Nephron (organoid): Measurements from ENCODE around the gene GPR183.

ENCODE experiments used
- H3K27ac Mint-ChIP-seq, 3 experiments: 2 replicates each; pipeline ENCODE4 v1.8.0; 2020; ENCODE audit warnings: mixed read lengths in 3 of 3, mild to moderate bottlenecking in 2 of 3, moderate library complexity in 1 of 3
- H3K27me3 Mint-ChIP-seq: 2 replicates; pipeline ENCODE4 v1.8.0; 2021; ENCODE audit warnings: low read depth, mild to moderate bottlenecking, moderate library complexity, mixed read lengths
- H3K36me3 Mint-ChIP-seq: 2 replicates; pipeline ENCODE4 v1.8.0; 2020; ENCODE audit warnings: low read depth, mixed read lengths
- H3K4me1 Mint-ChIP-seq: 2 replicates; pipeline ENCODE4 v1.8.0; 2020; ENCODE audit warnings: mixed read lengths
- H3K4me3 Mint-ChIP-seq, 3 experiments: 2 replicates each; pipeline ENCODE4 v1.8.0; 2020; ENCODE audit warnings: mild to moderate bottlenecking in 3 of 3, mixed read lengths in 3 of 3, moderate library complexity in 2 of 3
- H3K9me3 Mint-ChIP-seq: 2 replicates; pipeline ENCODE4 v1.8.0; 2020; ENCODE audit warnings: mixed read lengths
- TF ChIP-seq, protein P1 (sequence below), 3 experiments: fragments of 200-600 bp; sonication (generic); IDR thresholded peaks; one replicate each; pipeline ENCODE4 v1.5.0; 2021; ENCODE audit warnings: antibody characterized with exemption in 3 of 3; ENCODE audit not compliant: unreplicated experiment in 3 of 3

The GPR183 gene

DNA sequence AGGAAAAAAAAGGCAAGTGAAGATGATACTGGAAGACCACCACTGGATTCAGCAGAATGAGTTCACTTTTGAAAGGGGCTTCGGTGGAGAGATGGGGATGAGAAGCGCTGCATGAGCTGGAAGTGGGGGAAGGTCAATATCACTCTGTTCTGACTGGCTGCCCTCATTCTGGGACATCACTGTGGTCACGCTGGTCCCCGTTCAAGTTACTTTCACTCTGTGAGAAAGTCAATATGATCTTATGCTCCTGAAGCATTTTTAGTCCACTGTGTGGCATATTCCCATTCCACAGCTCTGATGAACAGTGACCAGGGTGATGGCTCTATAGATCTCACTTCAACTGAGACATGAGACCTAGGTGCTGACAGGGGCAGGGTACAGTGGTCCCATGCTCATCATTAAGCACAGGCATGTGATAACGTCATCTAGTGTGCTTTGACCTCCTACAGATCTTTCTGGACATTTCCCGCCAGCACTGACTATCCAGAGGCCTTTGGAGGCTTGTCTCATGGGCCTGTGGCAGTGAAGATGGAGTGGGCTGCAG is 40.2 kb upstream of the GPR183 start:
- H3K27me3 Mint-ChIP-seq, result no peaks in the 10 kb centered on the region

DNA sequence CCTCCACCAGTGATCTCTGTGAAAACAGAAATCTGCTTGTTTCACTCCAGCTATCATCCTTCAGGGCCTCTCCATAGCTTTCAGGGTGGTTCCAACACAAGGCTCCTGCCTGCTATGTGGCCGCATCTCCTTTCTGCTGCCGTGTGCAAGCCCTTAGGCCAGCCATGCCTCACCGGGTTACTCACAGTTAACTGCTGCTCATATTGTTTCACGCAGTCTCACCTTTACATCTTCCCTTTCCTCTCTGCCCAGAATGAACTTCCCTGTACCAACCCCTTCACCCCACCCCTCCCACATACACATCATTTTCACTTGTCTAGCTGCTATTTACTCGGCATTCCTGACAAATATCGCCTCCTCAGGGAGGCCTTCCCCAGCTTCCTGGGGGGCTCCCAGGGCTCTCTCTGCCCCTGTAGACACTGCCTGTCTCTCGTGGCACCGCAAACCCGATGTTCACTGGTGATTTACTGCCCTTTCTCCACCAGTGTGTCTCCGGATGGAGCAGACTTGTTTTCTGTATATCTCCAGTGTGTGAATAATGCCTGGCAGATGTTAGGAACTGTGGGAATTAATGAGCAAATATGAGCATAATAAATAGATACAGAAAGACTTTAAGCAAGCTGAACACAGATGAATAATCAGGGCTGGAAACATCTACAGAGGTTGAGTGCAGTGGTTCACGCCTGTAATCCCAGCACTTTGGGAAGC is 39.3 kb upstream of the GPR183 start:
- TF ChIP-seq, protein P1, sequence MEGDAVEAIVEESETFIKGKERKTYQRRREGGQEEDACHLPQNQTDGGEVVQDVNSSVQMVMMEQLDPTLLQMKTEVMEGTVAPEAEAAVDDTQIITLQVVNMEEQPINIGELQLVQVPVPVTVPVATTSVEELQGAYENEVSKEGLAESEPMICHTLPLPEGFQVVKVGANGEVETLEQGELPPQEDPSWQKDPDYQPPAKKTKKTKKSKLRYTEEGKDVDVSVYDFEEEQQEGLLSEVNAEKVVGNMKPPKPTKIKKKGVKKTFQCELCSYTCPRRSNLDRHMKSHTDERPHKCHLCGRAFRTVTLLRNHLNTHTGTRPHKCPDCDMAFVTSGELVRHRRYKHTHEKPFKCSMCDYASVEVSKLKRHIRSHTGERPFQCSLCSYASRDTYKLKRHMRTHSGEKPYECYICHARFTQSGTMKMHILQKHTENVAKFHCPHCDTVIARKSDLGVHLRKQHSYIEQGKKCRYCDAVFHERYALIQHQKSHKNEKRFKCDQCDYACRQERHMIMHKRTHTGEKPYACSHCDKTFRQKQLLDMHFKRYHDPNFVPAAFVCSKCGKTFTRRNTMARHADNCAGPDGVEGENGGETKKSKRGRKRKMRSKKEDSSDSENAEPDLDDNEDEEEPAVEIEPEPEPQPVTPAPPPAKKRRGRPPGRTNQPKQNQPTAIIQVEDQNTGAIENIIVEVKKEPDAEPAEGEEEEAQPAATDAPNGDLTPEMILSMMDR (IDR thresholded peaks at IDR 0.05; ENCODE audit: unreplicated experiment in 3 of 3), result no peak
- Mint-ChIP-seq H3K4me1 (peaks cover 5% of the 10 kb centered on the region), H3K27ac (no peak overlapping the region), H3K4me3 (no peak overlapping the region), H3K27me3 (no peaks in the 10 kb centered on the region), H3K9me3 (no peaks in the 10 kb centered on the region), H3K36me3 (peaks cover 67% of the 10 kb centered on the region)

More for the DNA sequence above, 40.2 kb upstream of the GPR183 start:
- H3K27ac Mint-ChIP-seq, result no peak overlapping the region
- H3K36me3 Mint-ChIP-seq, result peaks cover 66% of the 10 kb centered on the region
- TF ChIP-seq, protein P1 (IDR thresholded peaks at IDR 0.05; ENCODE audit: unreplicated experiment in 3 of 3), result no peak
- no peak overlapping the region for H3K4me3 Mint-ChIP-seq
- no peaks in the 10 kb centered on the region for H3K9me3 Mint-ChIP-seq
- peaks cover 5% of the 10 kb centered on the region for H3K4me1 Mint-ChIP-seq

DNA sequence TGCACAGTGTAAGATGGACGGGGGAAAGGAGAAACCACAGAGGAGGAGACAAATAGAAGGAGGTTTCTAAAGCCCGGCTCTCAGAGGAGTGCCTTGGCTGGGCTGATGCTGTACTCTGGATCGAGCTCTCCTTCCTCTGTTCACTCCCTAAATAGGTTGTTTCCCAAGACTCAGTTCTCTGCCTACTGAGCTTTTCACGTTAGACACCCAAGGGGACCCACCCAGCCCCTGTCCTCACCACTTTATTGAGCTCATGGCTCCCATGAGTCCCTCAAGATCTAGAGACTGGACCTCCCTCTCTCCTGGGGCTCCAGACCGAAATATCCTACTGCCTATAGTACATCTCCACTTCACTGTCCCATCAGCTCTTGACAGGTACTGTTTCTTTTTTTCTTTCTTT is 38.1 kb upstream of the GPR183 start:
- Mint-ChIP-seq H3K4me3 (no peak overlapping the region), H3K27ac (no peak overlapping the region), H3K27me3 (no peaks in the 10 kb centered on the region), H3K9me3 (no peaks in the 10 kb centered on the region), H3K4me1 (peaks cover 5% of the 10 kb centered on the region), H3K36me3 (peaks cover 71% of the 10 kb centered on the region)
- TF ChIP-seq, protein P1 (IDR thresholded peaks at IDR 0.05; ENCODE audit: unreplicated experiment in 3 of 3), result no peak

DNA sequence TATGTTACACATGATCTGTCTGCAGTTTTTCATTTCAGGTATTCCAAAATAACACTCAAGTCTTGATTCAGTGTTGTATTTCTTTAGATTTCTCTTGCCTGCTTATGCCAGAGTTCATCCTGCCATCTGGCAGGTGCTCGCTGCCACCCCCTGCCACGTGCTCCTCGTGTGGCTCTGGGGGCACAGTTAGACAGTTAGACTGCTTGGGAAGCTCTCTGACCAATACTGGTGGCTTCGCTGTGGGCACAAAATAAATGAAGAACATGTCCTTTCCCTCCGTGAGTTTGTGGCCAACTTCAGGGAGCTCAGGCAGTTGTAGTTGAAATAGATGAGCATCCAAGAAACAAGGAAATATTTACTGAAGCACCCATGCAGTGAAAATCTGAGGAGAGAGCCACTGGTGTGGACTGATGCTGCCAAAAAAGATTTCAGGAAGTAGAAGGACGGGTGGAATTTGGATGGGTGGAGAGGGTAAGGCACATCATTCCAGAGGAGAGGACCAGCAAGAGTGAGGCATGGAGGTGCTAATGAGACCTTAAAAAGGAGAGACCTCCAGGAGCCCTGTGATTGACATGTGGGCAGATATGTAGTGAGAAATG is 37.5 kb upstream of the GPR183 start:
- Mint-ChIP-seq H3K4me3 (no peak overlapping the region), H3K9me3 (no peaks in the 10 kb centered on the region), H3K36me3 (peaks cover 74% of the 10 kb centered on the region), H3K27ac (no peak overlapping the region), H3K27me3 (no peaks in the 10 kb centered on the region), H3K4me1 (peaks cover 5% of the 10 kb centered on the region)
- TF ChIP-seq, protein P1 (IDR thresholded peaks at IDR 0.05; ENCODE audit: unreplicated experiment in 3 of 3), result no peak

DNA sequence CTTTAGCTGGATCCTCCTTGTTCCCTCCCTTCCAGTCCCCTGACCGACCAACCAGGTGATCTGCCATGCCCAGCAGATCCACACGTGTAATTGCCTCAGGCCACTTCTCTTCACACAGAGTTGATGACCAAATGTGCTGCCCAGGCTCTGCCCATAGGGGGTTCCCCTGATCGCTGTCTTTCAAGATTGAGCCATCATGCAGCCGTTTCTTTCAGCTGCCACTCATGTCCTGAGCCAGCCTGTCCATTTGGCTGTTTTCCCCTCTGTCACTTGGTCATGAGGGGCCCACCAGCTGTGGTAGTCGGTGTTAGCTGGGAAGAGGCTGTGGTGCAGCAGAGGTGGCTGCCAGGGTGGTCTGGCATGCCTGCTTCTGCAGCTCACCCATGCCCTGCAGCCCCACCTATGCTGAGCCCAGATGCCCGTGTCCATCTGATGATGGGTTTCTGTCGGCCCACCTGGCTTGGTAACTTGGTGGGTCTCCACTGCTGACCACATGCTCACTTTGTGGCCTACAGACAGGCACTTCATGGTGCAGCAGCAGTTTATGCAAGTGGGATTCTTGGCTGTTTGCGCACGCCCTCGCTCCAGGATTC is 35.6 kb upstream of the GPR183 start:
- Mint-ChIP-seq H3K36me3 (peaks cover 61% of the 10 kb centered on the region), H3K27ac (no peak overlapping the region), H3K4me1 (peaks cover 9% of the 10 kb centered on the region), H3K27me3 (no peaks in the 10 kb centered on the region), H3K4me3 (no peak overlapping the region), H3K9me3 (no peaks in the 10 kb centered on the region)
- TF ChIP-seq, protein P1 (IDR thresholded peaks at IDR 0.05; ENCODE audit: unreplicated experiment in 3 of 3), result no peak
